ENCODE measurements around the gene KRT76.

The KRT76 gene

DNA sequence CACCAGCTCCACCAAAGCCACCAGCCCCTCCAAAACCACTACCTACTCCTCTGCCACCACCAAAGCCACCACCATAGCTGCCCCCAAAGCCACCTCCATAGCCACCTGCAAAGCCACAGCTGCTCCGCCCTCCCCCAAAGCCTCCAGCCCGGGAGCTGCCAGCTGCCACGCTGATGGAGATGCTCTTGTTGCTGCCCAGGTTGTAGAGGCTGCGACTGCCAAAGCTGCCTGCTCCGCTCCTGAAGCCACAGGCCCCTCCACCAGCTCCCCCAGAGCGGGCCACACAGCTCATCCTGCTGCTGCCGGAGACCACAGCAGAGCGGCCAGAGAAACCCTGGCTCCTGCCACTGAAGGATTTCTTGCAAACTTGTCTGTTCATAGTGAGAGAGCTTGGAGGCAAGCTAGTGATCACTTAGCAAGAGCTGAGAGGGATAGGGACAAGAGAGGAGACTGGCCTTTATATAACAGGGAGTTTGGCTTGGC lies at the start of gene KRT76:
Gene KRT76 (minus strand): TSS at position 433 of the 483 bp plus-strand sequence. CDS start 54 bp downstream, at position 379.
- DNase-seq (ENCODE audit: low read depth, low spot score), result no peak

GRCh38 chr12:52825961-52826360 lies 48.8 kb upstream of the KRT76 start:
- DNase-seq (ENCODE audit: low read depth, low spot score), result no peak

- no peak for DNase-seq (ENCODE audit: low read depth, low spot score)
These were observed 47.7 kb upstream of the KRT76 start for GRCh38 chr12:52824741-52825410.

DNA sequence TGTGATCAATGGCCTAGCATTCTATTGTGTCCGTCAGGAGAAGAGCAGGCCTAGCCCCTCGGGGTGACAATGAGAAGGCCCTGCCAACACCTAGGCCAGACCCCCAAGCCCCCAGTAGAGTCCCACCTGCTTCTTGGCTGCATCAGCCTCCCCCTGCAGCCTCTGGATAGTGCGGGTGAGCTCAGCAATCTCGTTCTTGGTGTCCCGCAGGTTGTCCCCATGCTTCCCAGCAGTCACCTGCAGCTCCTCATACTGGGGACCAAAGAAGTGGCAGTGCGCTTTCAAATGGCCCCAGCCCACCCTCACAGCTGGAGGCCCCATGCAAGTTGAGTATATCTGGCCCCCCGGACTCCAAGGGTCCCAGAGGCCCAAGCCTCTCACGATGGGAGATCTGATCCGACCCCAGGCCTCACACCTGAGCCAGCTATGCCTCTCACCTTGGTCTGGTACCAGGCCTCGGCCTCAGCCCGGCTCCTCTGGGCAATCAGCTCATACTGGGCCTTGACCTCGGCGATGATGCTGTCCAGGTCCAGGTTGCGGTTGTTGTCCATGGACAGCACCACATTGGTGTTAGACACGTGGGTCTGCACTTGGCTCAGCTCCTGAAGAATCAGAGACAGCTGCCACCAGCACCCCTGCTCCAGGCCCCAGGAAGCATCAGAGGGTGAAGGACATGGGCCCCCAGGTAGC lies 46.8 kb upstream of the KRT76 start:
- DNase-seq (ENCODE audit: low read depth, low spot score), result no peak

DNA sequence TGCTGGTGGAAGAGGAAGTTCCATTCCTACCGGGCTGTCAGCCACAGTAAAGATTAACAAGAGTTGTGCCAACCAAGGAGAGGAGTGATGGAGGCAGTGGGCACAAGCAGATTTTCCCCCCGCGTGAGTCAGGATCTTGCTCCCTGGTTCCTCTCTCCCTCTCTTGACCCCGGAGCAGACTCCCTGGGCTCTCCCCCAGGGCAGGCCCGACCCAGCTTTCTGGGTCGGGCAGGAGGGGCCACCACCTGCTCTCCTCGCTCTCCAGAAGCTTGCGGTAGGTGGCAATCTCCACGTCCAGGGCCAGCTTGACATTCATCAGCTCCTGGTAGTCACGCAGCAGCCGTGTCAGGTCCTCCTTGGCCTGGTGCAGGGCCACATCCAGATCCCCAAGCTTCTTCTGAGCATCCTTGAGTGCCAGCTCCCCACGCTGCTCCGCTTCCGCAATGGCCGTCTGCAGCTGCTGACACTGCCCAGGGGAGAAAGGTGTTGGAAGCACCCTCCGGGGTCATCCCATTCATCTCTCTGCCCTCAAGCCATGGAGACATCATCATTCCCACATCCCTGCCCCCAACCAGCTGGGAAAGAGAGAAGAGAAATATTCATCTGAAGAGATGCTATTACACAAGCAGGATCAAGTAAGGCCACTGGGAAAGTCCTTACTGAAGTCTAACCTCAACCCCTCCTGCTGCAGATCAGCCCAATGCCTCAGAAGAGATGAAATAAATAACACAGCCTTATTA lies 45.8 kb upstream of the KRT76 start:
- DNase-seq (ENCODE audit: low read depth, low spot score), result no peak

- DNase-seq (ENCODE audit: low read depth, low spot score), result no peak
These were observed 44.9 kb upstream of the KRT76 start for GRCh38 chr12:52821826-52822660.

DNA sequence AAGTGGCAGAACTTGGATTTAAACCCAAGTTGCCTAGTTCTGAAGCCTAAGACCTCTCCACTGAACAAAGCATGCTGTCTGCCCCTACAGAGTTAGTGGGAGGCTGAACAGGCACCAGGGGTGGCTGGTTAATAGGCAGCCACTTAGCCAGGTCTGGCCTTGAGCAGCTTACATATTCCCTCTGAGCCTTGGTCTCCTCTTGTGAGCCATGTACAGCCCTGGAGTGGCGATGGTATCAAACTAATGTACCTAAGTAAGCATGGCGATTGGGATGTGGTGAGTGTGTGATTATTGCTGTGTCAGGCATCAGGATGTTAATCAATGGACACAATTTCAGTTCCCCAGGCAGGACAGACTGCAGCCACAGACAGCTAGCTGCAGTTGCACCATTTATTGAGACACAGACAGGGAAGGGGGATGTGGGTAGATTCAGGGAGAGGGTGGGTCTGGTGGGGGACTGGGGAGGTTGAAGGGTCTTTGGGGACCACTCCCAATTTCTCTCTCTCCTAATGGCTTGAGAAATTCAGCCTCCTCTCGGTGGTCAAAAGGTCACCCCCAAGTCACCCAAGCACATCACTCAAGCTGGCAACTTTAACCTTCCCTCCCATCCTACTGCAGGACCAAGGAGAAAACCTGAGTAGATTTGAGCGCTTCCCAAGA lies 44.1 kb upstream of the KRT76 start:
- no peak for DNase-seq (ENCODE audit: low read depth, low spot score)

GRCh38 chr12:52820521-52820920 lies 43.4 kb upstream of the KRT76 start:
- DNase-seq (ENCODE audit: low read depth, low spot score), result no peak

DNA sequence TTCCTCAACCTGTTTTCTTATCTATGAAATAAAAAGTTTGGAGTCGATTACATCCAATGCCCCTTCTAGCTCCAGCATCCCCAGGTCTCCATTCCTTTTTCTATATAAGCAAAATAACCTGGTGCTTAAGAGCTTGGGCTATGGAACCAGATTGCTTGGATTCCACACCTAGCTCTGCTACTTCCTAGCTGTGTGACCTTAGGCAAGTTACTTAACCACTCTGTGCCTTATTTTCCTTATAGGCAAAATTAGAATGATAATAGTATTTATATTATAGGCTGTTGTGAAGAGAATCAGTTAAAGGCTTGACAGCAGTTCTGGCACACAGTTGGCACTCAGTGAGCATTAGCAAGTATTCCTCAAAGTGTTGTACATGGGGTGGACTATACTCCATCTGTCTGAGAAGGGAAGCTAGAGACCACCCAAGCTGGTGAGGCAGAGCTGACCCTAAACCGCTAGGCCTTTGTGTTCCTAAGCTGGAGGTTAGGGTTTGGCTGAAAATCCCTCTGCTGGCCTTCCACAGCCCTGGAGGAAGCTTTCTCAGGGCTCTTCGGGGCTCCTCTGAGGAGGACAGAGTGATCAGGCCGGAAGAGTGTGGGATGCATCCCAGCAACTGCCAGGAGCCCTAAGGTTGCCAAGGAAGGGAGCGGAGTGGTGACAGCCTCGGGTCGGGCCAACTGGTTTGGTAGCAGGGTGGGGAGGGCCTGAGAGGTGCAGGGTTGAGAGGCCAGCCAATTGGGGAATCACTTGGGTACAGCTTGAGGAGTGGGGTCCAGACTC lies 42.8 kb upstream of the KRT76 start:
- no peak for DNase-seq (ENCODE audit: low read depth, low spot score)

DNA sequence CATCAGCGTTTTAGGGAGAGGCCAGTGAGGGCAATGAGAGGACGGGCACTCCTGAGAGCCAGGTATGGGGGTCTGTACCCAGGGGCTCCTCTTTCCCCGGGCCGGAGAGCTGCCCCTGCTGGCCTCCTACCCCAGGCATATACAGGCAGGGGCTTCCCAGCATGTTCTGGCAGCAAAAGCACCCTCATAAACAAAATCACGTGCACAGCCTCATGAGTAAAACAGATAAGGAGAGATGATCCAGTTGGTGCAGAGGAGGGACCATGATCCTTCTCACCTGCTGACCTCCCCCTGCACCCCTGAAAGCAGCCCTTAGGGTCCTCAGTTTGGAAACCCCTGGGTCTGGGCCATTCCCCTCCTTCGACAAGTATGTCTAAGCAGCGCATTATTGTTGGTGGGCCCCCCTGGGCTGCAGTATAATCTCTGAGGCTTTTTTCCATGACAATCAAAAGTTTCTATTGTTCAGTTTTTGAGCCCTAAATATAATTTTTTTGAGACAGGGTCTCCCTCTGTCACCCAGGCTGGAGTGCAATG lies 41.8 kb upstream of the KRT76 start:
- no peak for DNase-seq (ENCODE audit: low read depth, low spot score)

- no peak for DNase-seq (ENCODE audit: low read depth, low spot score)
These were observed 41.2 kb upstream of the KRT76 start for GRCh38 chr12:52818388-52818787.

- no peak for DNase-seq (ENCODE audit: low read depth, low spot score)
These were observed 40.6 kb upstream of the KRT76 start for GRCh38 chr12:52817699-52818238.

- no peak for DNase-seq (ENCODE audit: low read depth, low spot score)
These were observed 40.0 kb upstream of the KRT76 start for GRCh38 chr12:52817003-52817698.

- DNase-seq (ENCODE audit: low read depth, low spot score), result no peak
These were observed 38.8 kb upstream of the KRT76 start for GRCh38 chr12:52815676-52816588.

GRCh38 chr12:52815161-52815560 lies 38.0 kb upstream of the KRT76 start:
- no peak for DNase-seq (ENCODE audit: low read depth, low spot score)

DNA sequence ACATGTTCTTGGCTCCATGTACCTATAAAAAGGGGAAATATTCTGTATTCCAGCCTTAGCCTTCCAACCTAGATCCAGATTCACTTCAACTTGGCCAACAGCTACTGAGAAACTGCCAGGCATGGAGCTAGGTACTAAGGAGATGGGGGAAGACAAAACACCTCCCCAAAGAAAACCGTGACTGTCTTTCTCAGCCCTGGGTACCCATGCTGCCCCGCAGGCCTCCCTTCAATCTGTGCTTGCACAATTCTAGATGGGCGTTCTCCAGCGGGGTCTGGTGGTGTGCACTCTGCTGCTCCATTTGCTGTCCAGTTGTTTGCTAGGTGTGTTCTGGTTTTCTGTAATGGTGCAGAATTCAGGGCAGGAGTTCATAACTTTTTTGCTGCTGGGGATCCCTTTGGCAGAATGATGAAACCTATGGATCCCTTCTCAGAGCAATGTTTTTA lies 37.6 kb upstream of the KRT76 start:
- DNase-seq (ENCODE audit: low read depth, low spot score), result no peak

DNA sequence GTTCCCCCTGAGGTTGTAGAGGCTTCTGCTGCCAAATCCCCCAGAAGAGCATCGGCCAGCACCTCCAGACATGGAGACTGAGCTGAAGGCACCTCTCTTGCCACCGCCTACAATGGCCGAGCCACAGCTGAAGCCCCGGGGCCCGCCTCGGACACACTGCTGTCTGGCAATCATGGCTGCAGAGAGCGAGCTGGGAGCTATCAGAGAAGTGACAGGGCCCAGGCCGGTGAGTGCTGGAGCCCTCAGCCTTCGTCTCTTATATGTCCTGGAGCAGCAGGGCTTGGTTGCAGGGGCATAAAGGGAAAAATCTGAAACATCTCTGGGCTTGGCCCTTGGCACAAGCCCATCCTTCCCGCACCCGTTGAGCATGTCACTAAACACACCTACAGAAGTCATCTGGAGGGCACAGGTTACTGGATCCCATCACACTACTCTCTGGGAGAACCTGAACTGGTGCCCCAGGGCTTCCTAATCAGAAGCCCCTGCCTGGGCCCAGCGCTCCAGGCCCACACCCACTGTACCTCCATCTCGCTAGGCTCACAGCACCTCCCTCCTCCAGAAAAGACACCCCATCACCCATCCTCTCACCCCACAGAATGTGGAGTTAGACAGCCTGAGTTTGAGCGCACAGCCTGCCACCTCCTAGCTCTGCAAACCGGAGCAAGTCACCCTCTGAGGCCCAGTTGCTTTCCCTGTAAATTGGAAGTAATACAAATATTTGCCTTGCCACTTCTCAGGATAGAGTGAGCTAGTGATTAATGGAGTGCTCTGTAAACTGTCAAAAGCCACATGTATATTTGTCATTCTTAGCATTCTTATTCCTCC lies 37.0 kb upstream of the KRT76 start, which contains the start of gene KRT4:
Gene KRT4 (minus strand): TSS at position 232 of the 825 bp plus-strand sequence. CDS start 58 bp downstream, at position 174.
- DNase-seq (ENCODE audit: low read depth, low spot score), result no peak
